SKM-1 treated with dmso at 0.1 percent for 144 hours (cell line): ENCODE measurements around the gene PIH1D1.

Experiments used
- DNase-seq: peaks from one replicate; lab custom pipeline; 2025; ENCODE audit not compliant: unreplicated experiment; lab: John Stamatoyannopoulos, UW

The PIH1D1 gene

GRCh38 chr19:49421039-49421877 lies 30.4 kb downstream of the PIH1D1 start:
- no peak for DNase-seq

DNA sequence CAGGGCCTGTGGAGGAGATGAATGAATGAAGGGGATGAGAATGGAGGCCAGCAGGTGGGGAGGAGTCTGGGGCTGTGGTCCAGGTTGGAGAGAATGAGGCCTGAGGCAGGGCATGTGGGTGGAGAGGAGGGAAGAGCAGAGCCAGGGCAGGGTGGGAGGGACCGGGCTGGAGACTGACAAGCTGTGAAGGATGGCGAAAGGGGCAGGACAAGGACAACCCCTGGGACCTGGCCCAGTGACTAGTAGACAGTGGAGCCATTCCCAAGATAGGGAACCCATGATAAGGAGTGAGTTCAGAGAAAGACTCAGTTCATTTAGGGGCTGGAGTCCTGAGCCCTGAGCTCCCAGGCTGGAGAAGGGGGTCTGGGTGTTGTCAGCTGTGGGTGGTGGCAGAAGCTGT lies 31.4 kb downstream of the PIH1D1 start:
- DNase-seq = no peak

- no peak for DNase-seq
Measured at GRCh38 chr19:49419173-49419572, 32.4 kb downstream of the PIH1D1 start.

GRCh38 chr19:49418511-49418910 lies 33.1 kb downstream of the PIH1D1 start:
- DNase-seq = no peak

DNA sequence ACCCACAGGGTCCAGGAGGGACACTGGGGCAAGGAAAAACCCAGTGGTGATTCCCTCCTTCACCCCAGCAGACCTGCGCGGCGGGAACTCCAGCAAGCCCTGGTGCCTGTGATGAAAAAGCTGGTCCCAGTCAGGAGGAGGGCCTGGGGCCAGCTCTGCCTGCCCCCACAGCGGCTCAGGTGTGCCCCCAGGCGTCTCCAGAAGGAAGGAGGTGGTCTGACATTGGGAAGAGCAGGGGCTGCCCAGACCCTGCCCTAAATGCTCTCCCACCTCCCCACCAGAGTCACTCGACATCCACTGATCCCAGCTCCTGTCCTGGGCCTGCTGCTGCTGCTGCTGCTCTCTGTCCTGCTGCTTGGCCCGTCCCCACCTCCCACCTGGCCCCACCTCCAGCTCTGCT lies 34.5 kb downstream of the PIH1D1 start:
- no peak for DNase-seq

DNA sequence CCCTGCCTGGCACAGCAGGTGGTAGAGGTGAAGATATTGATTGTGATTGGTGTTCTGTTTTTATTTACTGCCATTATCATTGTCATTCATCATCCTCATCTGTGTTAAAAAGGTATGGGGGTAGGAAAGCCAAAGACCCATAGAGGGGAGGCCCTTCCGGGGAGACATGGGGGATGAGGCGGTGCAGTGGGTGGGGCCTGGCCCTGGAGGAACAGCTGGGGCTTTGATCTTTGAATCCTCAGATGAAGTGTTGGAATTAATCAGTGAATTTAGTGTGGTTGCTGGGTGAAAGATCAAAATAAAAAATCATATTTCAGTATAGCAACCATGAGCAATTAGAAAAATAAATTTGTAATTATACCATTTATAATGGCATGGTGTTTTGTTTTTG lies 35.8 kb downstream of the PIH1D1 start:
- DNase-seq = no peak

- no peak for DNase-seq
Measured at GRCh38 chr19:49415102-49415809, 36.4 kb downstream of the PIH1D1 start.

DNA sequence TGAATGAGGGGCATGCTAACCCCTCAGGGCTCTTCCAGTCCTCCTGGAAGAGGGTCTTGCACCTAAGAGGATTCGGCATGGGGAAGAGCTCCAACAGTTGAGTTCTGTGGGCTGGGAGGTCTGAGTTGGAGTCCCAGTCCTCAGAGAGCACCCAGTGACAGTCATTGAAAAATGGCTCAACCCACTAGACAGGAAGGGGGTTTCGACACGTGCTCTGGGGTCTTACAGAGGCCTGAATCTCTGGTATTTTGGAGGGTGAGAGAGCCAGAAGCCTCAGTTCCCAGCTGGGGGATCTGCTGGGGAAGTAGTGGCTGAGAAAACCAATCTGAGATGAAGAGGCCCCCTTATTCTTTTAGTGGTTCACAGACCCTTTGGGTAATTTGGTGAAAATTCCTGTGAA lies 37.4 kb downstream of the PIH1D1 start:
- DNase-seq = no peak

- no peak for DNase-seq
Measured at GRCh38 chr19:49413348-49413747, 38.3 kb downstream of the PIH1D1 start.

GRCh38 chr19:49411681-49412326 lies 39.8 kb downstream of the PIH1D1 start:
- no peak for DNase-seq

GRCh38 chr19:49409441-49410029 lies 42.1 kb downstream of the PIH1D1 start:
- DNase-seq = peak; percentile 38

- DNase-seq = peak; percentile 16
Measured at GRCh38 chr19:49408816-49409440, 42.7 kb downstream of the PIH1D1 start.

DNA sequence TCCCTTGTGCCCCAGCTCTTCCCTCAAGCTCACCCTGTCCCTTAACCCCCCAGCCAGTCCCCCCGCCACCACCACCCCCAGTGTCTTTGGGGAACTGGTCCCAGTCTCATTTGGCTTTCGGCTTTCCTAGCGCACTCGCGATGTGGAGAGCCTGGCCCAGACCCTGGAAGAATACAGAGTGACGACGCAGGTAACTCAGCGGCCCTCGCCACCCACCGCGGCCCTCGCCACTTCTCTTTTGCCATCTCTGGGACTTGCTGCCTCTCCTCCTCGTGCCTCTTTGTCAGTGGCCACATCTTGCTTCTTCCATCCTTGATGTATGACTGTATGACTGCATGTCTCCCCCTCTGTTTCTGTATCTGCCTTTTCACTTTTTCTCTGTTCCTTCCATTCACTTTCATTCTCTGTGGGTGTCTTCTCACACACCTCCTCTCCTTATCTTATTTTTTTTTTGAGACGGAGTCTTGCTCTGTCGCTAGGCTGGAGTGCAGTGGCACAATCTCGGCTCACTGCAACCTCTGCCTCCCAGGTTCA lies 44.1 kb downstream of the PIH1D1 start:
- DNase-seq = no peak

DNA sequence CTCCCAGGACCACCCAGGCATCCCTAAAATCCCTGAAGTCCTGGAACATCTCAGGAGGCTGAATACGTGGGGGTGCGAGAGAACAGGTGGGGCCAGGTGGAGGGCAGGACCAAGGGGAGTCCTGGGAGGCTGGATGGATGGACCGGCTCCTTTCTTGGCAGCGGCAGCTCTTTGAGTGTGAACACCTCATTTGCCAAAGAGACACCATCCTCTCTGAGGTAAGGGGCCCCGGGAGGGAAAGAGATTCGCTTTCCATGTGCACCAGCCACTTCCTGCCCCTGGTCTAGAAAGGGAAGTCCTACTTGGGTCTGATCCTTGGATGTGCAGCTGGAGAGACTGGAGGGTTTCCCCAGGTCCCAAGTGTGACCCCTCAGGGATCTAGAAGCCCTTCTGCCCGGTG lies 44.5 kb downstream of the PIH1D1 start:
- no peak for DNase-seq

DNA sequence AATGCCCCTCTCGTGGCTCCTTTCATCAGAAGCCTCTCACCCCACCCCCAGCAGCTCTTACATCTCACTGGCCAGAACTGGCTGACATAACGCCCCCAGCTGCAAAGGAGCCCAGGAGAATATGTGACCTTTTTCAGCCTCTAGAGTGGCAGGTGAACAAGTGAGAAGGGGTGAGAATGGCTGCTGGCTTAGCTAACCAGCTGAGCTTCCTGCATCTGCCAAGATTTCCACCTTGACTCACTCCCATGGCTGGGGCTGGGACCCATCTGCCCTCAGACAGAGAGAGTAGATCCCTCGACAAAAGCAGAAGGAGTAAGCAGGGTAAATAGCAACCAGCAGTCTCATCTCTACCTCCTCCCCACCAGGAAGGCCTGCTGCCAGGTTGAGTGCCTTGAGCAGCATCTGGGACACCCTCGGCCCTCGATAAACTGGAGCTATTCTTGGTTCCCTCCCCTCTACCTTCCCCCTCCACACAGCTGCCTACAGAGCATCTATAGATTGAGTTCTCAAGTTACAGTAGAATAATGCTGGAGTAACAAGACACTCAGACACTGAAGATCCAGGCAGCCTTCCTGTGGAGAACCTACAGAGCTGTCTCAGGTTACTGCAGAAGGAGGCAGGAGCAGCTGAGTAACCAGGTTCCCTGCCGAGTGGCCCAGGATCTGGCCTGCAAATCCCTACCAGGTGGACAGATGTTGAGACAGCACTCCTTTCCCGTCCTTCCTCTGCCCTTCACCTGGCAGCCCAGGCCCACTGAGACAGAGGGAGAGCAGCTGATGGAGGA lies 48.0 kb downstream of the PIH1D1 start:
- no peak for DNase-seq

DNA sequence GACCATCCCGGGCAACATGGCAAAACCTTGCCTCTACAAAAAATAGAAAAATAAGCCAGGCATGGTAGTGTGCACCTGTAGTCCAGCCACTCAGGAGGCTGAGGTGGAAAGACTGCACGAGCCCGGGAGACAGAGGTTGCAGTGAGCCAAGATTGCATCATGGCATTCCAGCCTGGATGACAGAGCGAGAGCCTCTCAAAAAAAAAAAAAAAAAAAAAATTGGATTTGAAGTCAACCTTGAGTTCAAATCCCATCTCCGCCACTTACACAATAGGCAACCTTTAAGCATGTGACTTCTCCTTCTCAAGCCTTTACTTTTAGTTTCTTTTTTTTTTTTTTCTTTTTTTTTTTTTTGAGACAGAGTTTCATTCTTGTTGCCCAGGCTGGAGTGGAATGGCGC lies 51.6 kb downstream of the PIH1D1 start:
- DNase-seq = no peak

- no peak for DNase-seq
Measured at GRCh38 chr19:49398931-49399330, 52.7 kb downstream of the PIH1D1 start.

DNA sequence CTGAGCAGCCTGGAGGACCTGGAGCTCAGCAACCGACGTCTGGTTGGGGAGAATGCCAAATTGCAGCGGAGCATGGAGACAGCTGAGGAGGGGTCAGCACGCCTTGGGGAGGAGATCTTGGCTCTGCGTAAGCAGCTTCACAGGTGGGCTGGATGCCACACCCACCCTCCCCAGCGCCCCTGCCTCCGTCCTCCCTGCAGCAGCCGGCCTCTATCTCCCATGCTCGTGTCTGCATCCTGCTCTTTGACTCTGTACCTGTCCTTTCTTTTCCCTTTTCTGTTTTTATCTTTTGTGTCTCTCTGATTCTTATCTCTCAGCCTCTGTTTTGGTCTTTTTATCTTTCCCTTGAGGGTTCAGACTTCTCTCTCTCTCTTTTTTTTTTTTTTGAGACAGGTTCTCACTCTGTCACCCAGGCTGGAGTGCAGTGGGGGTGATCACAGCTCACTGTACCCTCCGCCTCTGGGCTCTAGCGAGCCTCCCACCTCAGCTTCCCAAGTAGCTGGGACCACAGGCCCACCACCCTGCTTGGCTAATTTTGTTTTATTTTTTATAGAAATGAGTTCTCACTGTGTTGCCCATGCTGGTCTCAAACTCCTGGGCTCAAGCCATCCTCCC lies 53.5 kb downstream of the PIH1D1 start:
- no peak for DNase-seq

- DNase-seq = no peak
Measured at GRCh38 chr19:49396738-49397505, 54.7 kb downstream of the PIH1D1 start.
